HG03457 (cell line): ENCODE data around the gene ENDOU.
"Not testable (repeated sequence)": the region's sequence is repeated elsewhere in the genome, so short reads cannot be mapped to it uniquely, and the experiment has no call there.

Experiments
- ATAC-seq: cut with Tn5 transposase; IDR thresholded peaks from one replicate; pipeline ENCODE4 v1.9.1; 2021; ENCODE audit warnings: moderate number of reproducible peaks; ENCODE audit not compliant: unreplicated experiment

Gene ENDOU

DNA sequence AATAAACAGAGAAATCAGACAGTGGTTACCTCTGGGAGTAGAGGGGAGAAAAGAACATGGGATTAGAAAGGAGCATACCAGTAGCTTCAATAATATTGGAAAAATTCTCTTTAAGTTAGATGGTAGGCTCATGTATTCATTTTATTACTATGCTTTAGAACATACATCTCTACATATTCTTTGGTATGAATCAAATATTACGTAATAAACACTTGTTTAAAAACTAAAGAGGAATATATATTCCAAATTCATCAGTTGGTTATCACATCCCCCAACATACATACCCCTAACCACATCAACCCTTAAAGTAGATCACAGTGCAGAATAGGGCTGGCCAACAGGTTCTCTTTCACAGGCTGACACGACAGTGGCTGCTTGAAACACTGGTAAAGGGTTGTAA is 25.0 kb downstream of the ENDOU start:
- ATAC-seq: no peak

DNA sequence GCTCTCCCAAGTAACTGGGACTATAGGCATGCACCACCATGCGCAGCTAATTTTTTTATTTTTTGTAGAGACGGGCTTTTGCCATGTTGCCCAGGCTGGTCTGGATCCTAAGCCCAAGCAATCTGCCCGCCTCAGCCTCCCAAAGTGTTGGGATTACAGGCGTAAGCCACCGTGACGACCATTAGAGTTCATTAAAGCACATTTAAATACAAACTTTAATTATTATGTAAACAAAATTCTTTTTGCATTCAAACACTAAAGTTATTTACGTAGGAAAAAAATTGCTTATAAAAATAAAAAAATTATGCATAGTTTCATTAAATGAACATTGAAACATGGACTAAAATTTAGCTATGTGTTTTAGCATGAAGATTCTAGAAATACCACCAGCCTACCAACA is 26.7 kb downstream of the ENDOU start:
- ATAC-seq: no peak

DNA sequence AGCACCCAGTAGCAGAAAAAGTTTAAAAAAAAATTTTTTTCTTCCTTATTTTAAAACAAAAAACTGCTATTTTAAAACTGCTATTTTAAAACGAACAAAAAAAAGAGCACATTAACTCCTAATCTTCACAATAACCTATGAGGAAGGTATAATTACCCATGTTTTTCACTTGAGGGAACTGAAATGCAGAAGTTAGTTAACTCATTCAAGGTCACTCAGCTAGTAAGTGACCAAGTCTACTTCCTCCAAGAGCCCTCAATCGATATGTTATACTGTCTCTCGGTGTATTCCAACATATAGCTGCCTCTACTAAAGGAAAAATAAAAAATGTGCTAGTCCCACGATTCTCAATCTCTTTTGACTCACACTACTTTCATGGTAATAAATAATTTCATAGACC is 27.2 kb downstream of the ENDOU start:
- no peak for ATAC-seq

DNA sequence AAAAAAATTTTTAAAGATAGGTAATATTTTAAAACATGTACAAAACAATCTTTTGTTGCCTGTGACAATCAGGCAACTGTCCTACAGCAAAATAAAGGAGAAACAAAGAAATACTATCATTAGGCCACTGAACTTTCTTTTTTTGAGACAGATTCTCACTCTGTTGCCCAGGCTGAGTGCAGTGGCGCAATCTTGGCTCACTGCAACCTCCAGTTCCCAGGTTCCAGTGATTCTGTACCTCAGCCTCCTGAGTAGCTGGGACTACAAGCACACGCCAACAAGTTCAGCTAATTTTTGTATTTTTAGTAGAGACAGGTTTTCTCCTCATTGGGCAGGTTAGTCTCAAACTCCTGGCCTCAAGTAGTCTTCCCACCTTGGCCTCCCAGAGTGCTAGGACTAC is 36.1 kb downstream of the ENDOU start:
- ATAC-seq: no peak

DNA sequence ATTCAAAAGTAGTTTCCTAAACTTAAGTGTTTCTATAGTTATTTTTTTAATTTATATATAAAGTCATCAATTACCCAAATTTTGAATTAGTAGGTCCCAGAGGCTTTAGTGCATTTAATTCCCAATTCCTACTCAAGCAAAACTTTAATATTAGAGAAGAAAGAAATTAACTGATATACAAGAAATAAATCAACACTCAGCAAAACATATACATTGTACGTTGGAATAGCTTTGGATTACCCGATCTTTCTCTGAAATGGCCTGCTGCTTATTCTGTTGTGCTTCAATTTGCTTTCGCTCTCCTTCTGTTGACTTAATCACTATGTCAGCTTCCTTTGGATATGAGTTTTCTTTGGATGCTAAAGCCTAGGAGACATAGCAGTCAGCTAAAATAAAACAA is 37.7 kb downstream of the ENDOU start:
- ATAC-seq: no peak

DNA sequence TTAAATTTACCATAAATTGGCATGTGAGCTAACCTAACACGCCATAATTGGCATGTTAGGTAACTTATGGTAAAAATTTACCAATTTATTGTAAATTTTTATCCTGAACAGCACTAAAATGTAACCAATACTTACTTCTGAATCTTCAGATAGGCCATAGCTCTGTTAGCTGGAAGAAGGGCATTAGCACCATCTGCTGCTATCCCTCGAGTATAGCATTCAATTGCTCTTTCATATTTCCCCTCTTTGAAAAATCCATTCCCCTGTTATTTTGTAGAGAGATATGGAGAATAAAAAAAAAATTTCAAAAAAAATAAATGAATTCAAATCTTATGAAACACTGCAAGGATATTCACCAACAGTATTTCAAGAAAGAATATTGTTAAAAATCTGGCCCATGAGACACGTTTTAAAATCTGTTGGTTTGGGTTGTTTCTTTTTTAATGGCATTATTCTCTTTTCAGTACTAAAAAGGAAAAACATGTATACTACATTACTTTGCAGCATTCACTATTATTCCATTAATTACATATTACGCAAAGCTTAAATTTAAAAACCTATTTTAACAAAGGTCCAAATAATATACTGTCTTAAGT is 38.5 kb downstream of the ENDOU start:
- ATAC-seq: no peak

DNA sequence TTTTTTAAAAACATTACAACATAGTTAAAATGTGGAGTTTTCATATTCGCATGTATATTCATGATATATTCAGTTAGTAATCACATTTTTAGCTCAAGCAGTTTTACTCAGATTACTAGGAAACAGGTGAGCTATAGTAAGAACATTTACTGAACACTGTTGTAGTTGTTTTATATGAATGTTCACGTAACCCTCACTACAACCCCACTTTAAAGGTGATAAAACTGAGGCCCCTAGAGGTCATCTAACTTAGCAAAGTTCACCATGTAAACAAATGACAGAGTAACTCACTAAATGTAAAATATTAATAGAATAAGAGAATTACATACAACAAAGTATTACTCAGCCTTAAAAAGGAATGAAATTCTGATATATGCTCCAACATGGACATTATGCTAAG is 45.5 kb downstream of the ENDOU start:
- ATAC-seq: no peak

DNA sequence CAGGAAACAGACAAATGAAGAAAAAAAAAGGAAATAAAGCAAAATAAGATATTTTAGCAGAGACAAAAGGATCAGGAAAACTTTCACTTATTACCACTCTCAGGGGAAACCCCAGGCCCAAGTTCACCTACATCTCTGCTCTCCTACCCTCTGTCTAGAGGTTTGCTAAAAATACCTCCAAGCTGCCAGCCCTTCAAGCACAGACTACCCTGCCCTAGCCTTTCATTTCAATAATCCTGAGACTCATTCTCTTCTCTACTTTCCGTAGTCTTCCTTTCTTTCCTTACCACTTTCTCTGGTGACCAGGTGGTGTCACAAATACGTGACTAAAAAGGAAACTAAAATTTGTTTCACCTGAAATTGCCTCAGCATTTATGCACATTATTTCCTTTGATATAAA is 53.2 kb downstream of the ENDOU start:
- ATAC-seq: no peak

DNA sequence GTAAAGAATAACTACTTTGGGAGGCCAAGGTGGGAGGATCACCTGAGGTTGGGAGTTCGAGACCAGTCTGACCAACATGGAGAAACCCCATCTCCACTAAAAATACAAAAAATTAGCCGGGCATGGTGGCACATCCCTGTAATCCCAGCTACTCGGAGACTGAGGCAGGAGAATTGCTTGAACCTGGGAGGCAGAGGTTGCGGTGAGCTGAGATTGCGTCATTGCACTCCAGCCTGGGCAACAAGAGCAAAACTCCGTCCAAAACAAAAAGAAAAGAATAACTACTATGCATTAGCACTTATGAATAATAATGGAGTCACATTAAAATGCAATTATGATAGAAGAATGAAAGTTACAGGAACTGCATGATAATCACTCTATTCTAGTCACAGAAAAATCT is 57.4 kb downstream of the ENDOU start:
- not testable (repeated sequence) for ATAC-seq
